ENCODE results near the gene TNFRSF1B. TPM values are rescaled to one million over a fixed set of nuclear protein-coding genes. Genes with fewer than 3 reads are reported as not detected.

The TNFRSF1B gene
- total RNA-seq, 1 experiment from 2014 or later, result 0.61 TPM

GRCh38 chr1:12200208-12200607 lies 33.4 kb downstream of the TNFRSF1B start:
- H2AFZ ChIP-seq (ENCODE audit: low read depth, low read length, poor library complexity, severe bottlenecking), result no peak overlapping the region
- no peaks in the 10 kb centered on the region for H3K27me3 ChIP-seq (ENCODE audit: insufficient read depth, low read length)
- no peaks in the 10 kb centered on the region for H3K9me3 ChIP-seq (ENCODE audit: control insufficient read depth in 1 of 2, insufficient read depth in 1 of 2, low read depth in 1 of 2, low read length in 2 of 2)
- no peaks in the 10 kb centered on the region for H3K9me2 ChIP-seq (ENCODE audit: insufficient read depth)
- POLR2A ChIA-PET, result interaction anchor here (2.3 kb wide), 1 partner anchor 75 kb away, joined by 7 read pairs; no protein-coding TSS in a partner anchor
- CTCF ChIA-PET, result interaction anchor here (1.5 to 6.0 kb wide), 2 partner anchors 75 to 93 kb away, joined by 3 to 45 read pairs; no protein-coding TSS in a partner anchor
- H3K4me2 ChIP-seq (ENCODE audit: low read length), result no peak overlapping the region
- H3K4me3 ChIP-seq (replicated peaks in 1 of 2; ENCODE audit: low read depth in 1 of 2, low read length in 2 of 2), result no peak overlapping the region
- intact Hi-C loops (cut with micrococcal nuclease), result loop anchor here (10.0 kb wide), 1 partner anchor 365 kb away; no protein-coding TSS in a partner anchor
- no peaks in the 10 kb centered on the region for H3K79me2 ChIP-seq (ENCODE audit: insufficient read depth, low read length)
- H3K9ac ChIP-seq (ENCODE audit: low read length), result no peak overlapping the region
- H4K20me1 ChIP-seq (ENCODE audit: insufficient read depth), result no peaks in the 10 kb centered on the region
- H3K4me1 ChIP-seq (ENCODE audit: control insufficient read depth in 1 of 2, insufficient read depth in 2 of 2, low read length in 2 of 2), result peaks cover 0 to 4% of the 10 kb centered on the region in 2 experiments; a peak in 1 of 4 replicates
- RAD21 ChIA-PET (ENCODE audit: low non-redundant PET in 1 of 2, low total read pairs in 2 of 2, uncharacterized antibody in 2 of 2, unreplicated experiment in 2 of 2), result no interaction called here
- H3K27ac ChIP-seq (ENCODE audit: low read depth, low read length), result no peak overlapping the region
- DNase-seq (ENCODE audit: low read depth, low spot score), result no peak
- no TSS peak for BruUV-seq (replicated peaks)
- no peak for ATAC-seq
- TF ChIP-seq POLR2AphosphoS5 (IDR thresholded peaks at IDR 0.05; ENCODE audit: low read depth, low read length) (no peak), ZNF274 (IDR thresholded peaks at IDR 0.05; ENCODE audit: low read depth, low read length) (no peak), ZFX (IDR thresholded peaks at IDR 0.05) (no peak), EZH2 (IDR thresholded peaks at IDR 0.05) (no peak), EGR1 (IDR thresholded peaks at IDR 0.05; ENCODE audit: low read depth) (no peak), EZH2phosphoT487 (IDR thresholded peaks at IDR 0.05; ENCODE audit: borderline replicate concordance) (no peak)
- TF ChIP-seq, protein P1, sequence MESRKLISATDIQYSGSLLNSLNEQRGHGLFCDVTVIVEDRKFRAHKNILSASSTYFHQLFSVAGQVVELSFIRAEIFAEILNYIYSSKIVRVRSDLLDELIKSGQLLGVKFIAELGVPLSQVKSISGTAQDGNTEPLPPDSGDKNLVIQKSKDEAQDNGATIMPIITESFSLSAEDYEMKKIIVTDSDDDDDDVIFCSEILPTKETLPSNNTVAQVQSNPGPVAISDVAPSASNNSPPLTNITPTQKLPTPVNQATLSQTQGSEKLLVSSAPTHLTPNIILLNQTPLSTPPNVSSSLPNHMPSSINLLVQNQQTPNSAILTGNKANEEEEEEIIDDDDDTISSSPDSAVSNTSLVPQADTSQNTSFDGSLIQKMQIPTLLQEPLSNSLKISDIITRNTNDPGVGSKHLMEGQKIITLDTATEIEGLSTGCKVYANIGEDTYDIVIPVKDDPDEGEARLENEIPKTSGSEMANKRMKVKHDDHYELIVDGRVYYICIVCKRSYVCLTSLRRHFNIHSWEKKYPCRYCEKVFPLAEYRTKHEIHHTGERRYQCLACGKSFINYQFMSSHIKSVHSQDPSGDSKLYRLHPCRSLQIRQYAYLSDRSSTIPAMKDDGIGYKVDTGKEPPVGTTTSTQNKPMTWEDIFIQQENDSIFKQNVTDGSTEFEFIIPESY (IDR thresholded peaks at IDR 0.05; ENCODE audit: extremely low read depth, insufficient replicate concordance, low read length), result no peak
- H3K36me3 ChIP-seq (ENCODE audit: control insufficient read depth in 1 of 2, insufficient read depth in 2 of 2, low read length in 2 of 2), result no peaks in the 10 kb centered on the region
